ENCODE measurements around the gene AFF3.

DNA sequence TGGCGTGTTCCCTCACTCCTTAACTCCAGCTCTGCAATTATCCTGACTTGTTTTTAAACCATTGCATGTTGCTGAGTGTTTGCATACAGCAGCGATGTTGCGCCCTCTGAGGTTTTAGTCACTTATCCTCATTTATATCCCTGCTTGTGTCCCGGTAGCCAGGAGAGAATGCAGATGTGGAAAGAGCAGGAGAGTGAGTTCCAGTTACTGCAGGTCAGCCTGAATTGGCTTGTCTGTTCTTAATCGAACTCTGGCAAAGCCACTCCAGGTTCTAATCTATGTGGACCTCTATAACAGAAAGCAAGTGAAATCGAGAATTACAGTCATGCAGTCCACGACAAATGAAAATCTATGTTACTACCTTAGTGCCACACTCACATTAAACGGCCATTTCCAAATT is 357.4 kb downstream of the AFF3 start:
- TF ChIP-seq TARDBP (IDR thresholded peaks at IDR 0.05) (no peak), FOXA1 (IDR thresholded peaks at IDR 0.05) (no peak), FOXK2 (IDR thresholded peaks at IDR 0.05) (no peak), SUZ12 (IDR thresholded peaks at IDR 0.05) (no peak), ELF4 (IDR thresholded peaks at IDR 0.05) (no peak), SP1 (IDR thresholded peaks at IDR 0.05) (no peak), ARNT (IDR thresholded peaks at IDR 0.05) (no peak), FOXM1 (IDR thresholded peaks at IDR 0.05; ENCODE audit: borderline replicate concordance) (no peak), HDGF (IDR thresholded peaks at IDR 0.05; ENCODE audit: borderline replicate concordance) (no peak), BHLHE40 (IDR thresholded peaks at IDR 0.05; ENCODE audit: borderline replicate concordance) (no peak)
- TF ChIP-seq, protein P1, sequence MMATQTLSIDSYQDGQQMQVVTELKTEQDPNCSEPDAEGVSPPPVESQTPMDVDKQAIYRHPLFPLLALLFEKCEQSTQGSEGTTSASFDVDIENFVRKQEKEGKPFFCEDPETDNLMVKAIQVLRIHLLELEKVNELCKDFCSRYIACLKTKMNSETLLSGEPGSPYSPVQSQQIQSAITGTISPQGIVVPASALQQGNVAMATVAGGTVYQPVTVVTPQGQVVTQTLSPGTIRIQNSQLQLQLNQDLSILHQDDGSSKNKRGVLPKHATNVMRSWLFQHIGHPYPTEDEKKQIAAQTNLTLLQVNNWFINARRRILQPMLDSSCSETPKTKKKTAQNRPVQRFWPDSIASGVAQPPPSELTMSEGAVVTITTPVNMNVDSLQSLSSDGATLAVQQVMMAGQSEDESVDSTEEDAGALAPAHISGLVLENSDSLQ (IDR thresholded peaks at IDR 0.05), result no peak

Measured in HEK293T (cell line).